Measurements from ENCODE around the gene ZNF324.
"Not testable (repeated sequence)": the region's sequence is repeated elsewhere in the genome, so short reads cannot be mapped to it uniquely, and the experiment has no call there.

The ZNF324 gene

GRCh38 chr19:58468216-58468839 lies 1.4 kb downstream of the ZNF324 start:
- TF ChIP-seq CTCF (IDR thresholded peaks at IDR 0.05; ENCODE audit: low read depth, low read length), result no peak
- H3K4me3 ChIP-seq (ENCODE audit: low read depth, low read length), result no peak overlapping the region; the same call in 1 of the 2 replicates

GRCh38 chr19:58469241-58470013 lies 2.5 kb downstream of the ZNF324 start:
- TF ChIP-seq CTCF (IDR thresholded peaks at IDR 0.05; ENCODE audit: low read depth, low read length), result no peak

GRCh38 chr19:58470837-58471543 lies 4.1 kb downstream of the ZNF324 start:
- not testable (repeated sequence) for H3K4me3 ChIP-seq (ENCODE audit: low read depth, low read length)

More at GRCh38 chr19:58469241-58470013, 2.5 kb downstream of the ZNF324 start:
- no peak overlapping the region for H3K4me3 ChIP-seq (ENCODE audit: low read depth, low read length)

- no peak overlapping the region for H3K4me3 ChIP-seq (ENCODE audit: low read depth, low read length)
- TF ChIP-seq CTCF (IDR thresholded peaks at IDR 0.05; ENCODE audit: low read depth, low read length), result no peak
These were observed 4.9 kb downstream of the ZNF324 start for GRCh38 chr19:58471736-58472135.

- H3K4me3 ChIP-seq (ENCODE audit: low read depth, low read length), result no peak overlapping the region
- no peak for TF ChIP-seq CTCF (IDR thresholded peaks at IDR 0.05; ENCODE audit: low read depth, low read length)
These were observed 6.9 kb downstream of the ZNF324 start for GRCh38 chr19:58473775-58474174.

- no peak for TF ChIP-seq CTCF (IDR thresholded peaks at IDR 0.05; ENCODE audit: low read depth, low read length)
- no peak overlapping the region for H3K4me3 ChIP-seq (ENCODE audit: low read depth, low read length)
These were observed 7.6 kb downstream of the ZNF324 start for GRCh38 chr19:58474291-58474996.

GRCh38 chr19:58474997-58475713 lies 8.3 kb downstream of the ZNF324 start:
- peak overlapping the region; percentile 66 for H3K4me3 ChIP-seq (ENCODE audit: low read depth, low read length)
- no peak for TF ChIP-seq CTCF (IDR thresholded peaks at IDR 0.05; ENCODE audit: low read depth, low read length)

All from WI38 (cell line).